Activated CD4-positive, CD25-positive, alpha-beta regulatory T cell treated with anti-CD3 and anti-CD28 coated beads, Interleukin-2, amount 50 U/mL, for 72 hours (primary cell): ENCODE data around the gene TYW1.
A peak's percentile ranks its signal among the peaks of the same experiment; 100 is the strongest.
"Not testable (repeated sequence)": the region's sequence is repeated elsewhere in the genome, so short reads cannot be mapped to it uniquely, and the experiment has no call there.

Experiments used
- DNase-seq: peaks from one replicate; pipeline ENCODE4 v3.0.0; 2021

TYW1 gene

GRCh38 chr7:66996444-66997191 lies at the start of gene TYW1:
Gene TYW1 (plus strand): TSS chr7:66996833. CDS start chr7:66996979, 146 bp downstream.
- peak; percentile 98 for DNase-seq

GRCh38 chr7:66948480-66949109 lies 48.0 kb upstream of the TYW1 start:
- DNase-seq: no peak

- no peak for DNase-seq
Measured at GRCh38 chr7:66950311-66950710, 46.3 kb upstream of the TYW1 start.

- DNase-seq: no peak
Measured at GRCh38 chr7:66950763-66951162, 45.9 kb upstream of the TYW1 start.

- no peak for DNase-seq
Measured at GRCh38 chr7:66952343-66953043, 44.1 kb upstream of the TYW1 start.

- DNase-seq: no peak
Measured at GRCh38 chr7:66953044-66953427, 43.6 kb upstream of the TYW1 start.

GRCh38 chr7:66957595-66958290 lies 38.9 kb upstream of the TYW1 start:
- DNase-seq: no peak

GRCh38 chr7:66958538-66959350 lies 37.9 kb upstream of the TYW1 start:
- no peak for DNase-seq

GRCh38 chr7:66960192-66960591 lies 36.4 kb upstream of the TYW1 start:
- DNase-seq: no peak

GRCh38 chr7:66961096-66961495 lies 35.5 kb upstream of the TYW1 start:
- DNase-seq: no peak

- no peak for DNase-seq
Measured at GRCh38 chr7:66964411-66964810, 32.2 kb upstream of the TYW1 start.

GRCh38 chr7:66967029-66967428 lies 29.6 kb upstream of the TYW1 start:
- DNase-seq: no peak

GRCh38 chr7:66969001-66969400 lies 27.6 kb upstream of the TYW1 start:
- not testable (repeated sequence) for DNase-seq

GRCh38 chr7:66970310-66970709 lies 26.3 kb upstream of the TYW1 start:
- DNase-seq: no peak

GRCh38 chr7:66974986-66975590 lies 21.5 kb upstream of the TYW1 start:
- DNase-seq: no peak

- DNase-seq: not testable (repeated sequence)
Measured at GRCh38 chr7:66978312-66978711, 18.3 kb upstream of the TYW1 start.

GRCh38 chr7:66979013-66979412 lies 17.6 kb upstream of the TYW1 start:
- not testable (repeated sequence) for DNase-seq

GRCh38 chr7:66980336-66980735 lies 16.3 kb upstream of the TYW1 start:
- DNase-seq: not testable (repeated sequence)

GRCh38 chr7:66989552-66989951 lies 7.1 kb upstream of the TYW1 start:
- not testable (repeated sequence) for DNase-seq

- DNase-seq: not testable (repeated sequence)
Measured at GRCh38 chr7:66994051-66994450, 2.6 kb upstream of the TYW1 start.

- peak; percentile 41 for DNase-seq
Measured at GRCh38 chr7:66994691-66995049, 2.0 kb upstream of the TYW1 start.
